ENCODE results near the gene TTLL11. TPM values are rescaled to one million over a fixed set of nuclear protein-coding genes. Genes with fewer than 3 reads are reported as not detected.
"Not testable (repeated sequence)": the region's sequence is repeated elsewhere in the genome, so short reads cannot be mapped to it uniquely, and the experiment has no call there.

The TTLL11 gene
- total and polyA plus RNA-seq, 2 experiments from 2014 or later: 5.1 to 6.3 TPM

DNA sequence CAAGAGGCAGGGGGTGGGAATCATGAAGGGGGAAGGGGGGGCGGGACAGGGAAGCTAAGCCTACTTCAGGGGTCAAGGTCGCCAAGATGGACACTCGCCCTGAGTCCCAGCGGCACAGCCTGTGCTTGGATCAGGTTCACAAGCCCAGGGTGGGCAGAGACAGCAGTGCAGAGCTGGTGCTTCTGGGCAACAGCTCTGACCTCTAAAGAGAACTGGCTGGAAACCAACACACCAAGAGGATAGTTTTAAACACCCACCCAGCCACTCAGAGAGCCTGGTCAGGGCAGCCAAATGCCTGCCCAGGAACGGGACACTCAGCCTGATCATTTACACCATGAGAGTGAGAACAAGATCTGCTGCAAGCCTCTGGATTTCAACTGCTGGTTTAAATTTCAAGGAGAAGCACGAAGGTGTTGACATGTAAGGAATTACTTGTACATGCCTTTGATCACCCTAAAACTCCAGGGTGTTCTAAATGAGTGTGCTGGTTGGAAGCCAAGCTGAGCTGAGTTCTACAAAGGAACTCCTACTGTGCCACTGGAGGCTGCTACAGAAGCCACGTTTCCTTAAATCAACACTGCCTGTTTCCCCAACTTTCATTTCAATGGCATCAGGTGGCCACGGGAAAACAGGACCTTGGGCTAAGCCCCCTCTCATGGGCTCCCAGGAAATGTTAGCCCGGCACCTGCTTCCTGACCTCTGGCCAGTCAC is 91.5 kb downstream of the TTLL11 start:
- Histone ChIP-seq H3K9ac (no peak overlapping the region), H4K20me1 (ENCODE audit: insufficient read depth) (no peaks in the 10 kb centered on the region), H3K9me2 (ENCODE audit: insufficient read depth) (no peaks in the 10 kb centered on the region), H3K4me2 (ENCODE audit: unreplicated experiment) (no peak overlapping the region), H3K4me1 (ENCODE audit: insufficient read depth) (peaks cover 11% of the 10 kb centered on the region), H2AFZ (no peak overlapping the region), H3K79me2 (ENCODE audit: insufficient read depth) (no peaks in the 10 kb centered on the region; the same call in 1 of the 2 replicates), H3K36me3 (ENCODE audit: low read depth) (no peaks in the 10 kb centered on the region), H3K27ac (no peak overlapping the region), H3K9me3 (ENCODE audit: low read depth) (no peaks in the 10 kb centered on the region), H3K27me3 (replicated peaks; ENCODE audit: insufficient read depth) (no peaks in the 10 kb centered on the region), H3F3A (ENCODE audit: insufficient read depth) (no peaks in the 10 kb centered on the region), H3K4me3 (no peak overlapping the region)
- in situ Hi-C loops (cut with MboI): loop anchor here (10.0 kb wide), 1 partner anchor 317 kb away; no protein-coding TSS in a partner anchor
- 68% methylated on average over 6 to 9 of the region's 9 CpGs for WGBS, 2 experiments (ENCODE audit: low coverage in 1 of 2, low lambda C conversion rate in 2 of 2, missing lambda C conversion rate in 2 of 2)
- peak; percentile 31 for DNase-seq
- TF ChIP-seq EZH2 (IDR thresholded peaks at IDR 0.05; ENCODE audit: insufficient read depth, poor library complexity, severe bottlenecking) (no peak), EZH2phosphoT487 (IDR thresholded peaks at IDR 0.05; ENCODE audit: insufficient read depth, low read depth) (no peak)

DNA sequence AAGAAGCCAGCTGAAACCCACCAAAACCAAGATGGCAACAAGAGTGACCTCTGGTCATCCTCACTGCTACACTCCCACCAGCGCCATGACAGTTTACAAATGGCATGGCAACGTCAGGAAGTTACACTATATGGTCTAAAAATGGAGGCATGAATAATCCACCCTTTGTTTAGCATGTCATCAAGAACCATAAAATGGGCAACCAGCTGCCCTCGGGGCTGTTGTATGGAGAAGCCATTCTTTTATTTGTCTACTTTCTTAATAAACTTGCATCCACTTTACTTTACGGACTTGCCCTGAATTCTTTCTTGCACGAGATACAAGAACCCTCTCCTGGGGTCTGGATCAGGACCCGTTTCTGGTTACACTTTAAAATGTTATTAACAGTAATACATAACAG is 92.6 kb downstream of the TTLL11 start:
- not testable (repeated sequence) for H3K79me2 ChIP-seq (ENCODE audit: insufficient read depth); H3K4me3 ChIP-seq; H3F3A ChIP-seq (ENCODE audit: insufficient read depth); H2AFZ ChIP-seq; H3K9me2 ChIP-seq (ENCODE audit: insufficient read depth); H3K9ac ChIP-seq; DNase-seq; H3K27ac ChIP-seq; H3K36me3 ChIP-seq (ENCODE audit: low read depth); H3K4me2 ChIP-seq (ENCODE audit: unreplicated experiment); H3K27me3 ChIP-seq (replicated peaks; ENCODE audit: insufficient read depth); H3K9me3 ChIP-seq (ENCODE audit: low read depth); H4K20me1 ChIP-seq (ENCODE audit: insufficient read depth)
- peaks cover 11% of the 10 kb centered on the region for H3K4me1 ChIP-seq (ENCODE audit: insufficient read depth)
- 86 to 88% methylated on average over 6 of the region's 6 CpGs for WGBS, 2 experiments (ENCODE audit: low coverage in 1 of 2, low lambda C conversion rate in 2 of 2, missing lambda C conversion rate in 2 of 2)
- in situ Hi-C loops (cut with MboI): loop anchor here (10.0 kb wide), 1 partner anchor 316 kb away; no protein-coding TSS in a partner anchor

DNA sequence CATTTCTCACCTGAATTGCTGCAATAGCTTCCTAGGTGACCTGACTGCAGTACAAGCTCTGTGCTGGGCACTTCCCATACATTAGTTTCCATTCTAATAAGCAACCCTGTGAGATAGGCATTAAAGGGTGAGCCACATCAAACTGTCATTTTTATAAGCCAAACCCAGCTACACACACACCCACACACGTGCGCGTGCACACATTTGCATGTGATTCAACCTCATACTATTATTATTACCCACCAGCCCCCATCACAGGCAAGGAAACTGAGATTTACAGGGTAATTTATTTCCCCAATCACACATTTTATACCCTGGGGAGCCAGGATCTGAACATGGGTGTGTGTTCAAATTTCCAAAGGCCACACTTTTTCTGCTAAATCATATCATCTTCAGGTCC is 93.6 kb downstream of the TTLL11 start:
- H3K4me1 ChIP-seq (ENCODE audit: insufficient read depth): peaks cover 11% of the 10 kb centered on the region
- DNase-seq: no peak
- no peaks in the 10 kb centered on the region for H4K20me1 ChIP-seq (ENCODE audit: insufficient read depth)
- H3F3A ChIP-seq (ENCODE audit: insufficient read depth): no peaks in the 10 kb centered on the region
- no peak overlapping the region for H2AFZ ChIP-seq
- no peaks in the 10 kb centered on the region; the same call in 1 of the 2 replicates for H3K79me2 ChIP-seq (ENCODE audit: insufficient read depth)
- 76 to 80% methylated on average over 3 of the region's 3 CpGs for WGBS, 2 experiments (ENCODE audit: low coverage in 1 of 2, low lambda C conversion rate in 2 of 2, missing lambda C conversion rate in 2 of 2)
- in situ Hi-C loops (cut with MboI): no loop called here
- no peaks in the 10 kb centered on the region for H3K9me2 ChIP-seq (ENCODE audit: insufficient read depth)
- TF ChIP-seq EZH2phosphoT487 (IDR thresholded peaks at IDR 0.05; ENCODE audit: insufficient read depth, low read depth) (no peak), EZH2 (IDR thresholded peaks at IDR 0.05; ENCODE audit: insufficient read depth, poor library complexity, severe bottlenecking) (no peak)
- no peaks in the 10 kb centered on the region for H3K9me3 ChIP-seq (ENCODE audit: low read depth)
- no peak overlapping the region for H3K27ac ChIP-seq
- no peak overlapping the region for H3K4me3 ChIP-seq
- no peak overlapping the region for H3K9ac ChIP-seq
- no peak overlapping the region for H3K4me2 ChIP-seq (ENCODE audit: unreplicated experiment)
- H3K27me3 ChIP-seq (replicated peaks; ENCODE audit: insufficient read depth): no peaks in the 10 kb centered on the region
- no peaks in the 10 kb centered on the region for H3K36me3 ChIP-seq (ENCODE audit: low read depth)

DNA sequence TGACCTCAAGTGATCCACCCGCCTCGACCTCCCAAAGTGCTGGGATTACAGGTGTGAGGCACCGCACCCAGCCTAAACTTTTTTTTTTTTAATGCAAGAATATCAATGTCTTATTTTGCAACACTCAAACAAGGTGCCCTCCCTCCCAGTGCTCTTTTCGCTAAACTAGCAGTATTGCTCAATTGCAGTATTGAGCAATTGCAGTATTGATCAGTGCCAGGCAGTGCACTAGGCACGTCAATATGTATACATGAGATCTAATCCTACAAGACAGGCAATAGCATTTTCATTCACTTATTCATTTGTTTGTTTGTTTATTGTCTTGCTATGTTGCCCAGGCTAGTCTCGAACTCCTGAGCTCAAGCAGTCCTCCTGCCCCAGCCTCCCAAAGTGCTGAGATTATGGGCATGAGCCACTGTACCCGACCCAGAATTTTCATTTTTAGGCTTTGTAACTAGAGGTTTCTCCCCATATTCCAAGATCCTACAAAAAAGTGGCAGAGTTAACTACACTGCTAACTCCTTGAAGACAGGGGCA is 94.5 kb downstream of the TTLL11 start:
- H4K20me1 ChIP-seq (ENCODE audit: insufficient read depth): no peaks in the 10 kb centered on the region
- H3K36me3 ChIP-seq (ENCODE audit: low read depth): no peaks in the 10 kb centered on the region
- H3K79me2 ChIP-seq (ENCODE audit: insufficient read depth): no peaks in the 10 kb centered on the region; the same call in 1 of the 2 replicates
- H3K4me2 ChIP-seq (ENCODE audit: unreplicated experiment): no peak overlapping the region
- no peaks in the 10 kb centered on the region for H3K27me3 ChIP-seq (replicated peaks; ENCODE audit: insufficient read depth)
- TF ChIP-seq EZH2 (IDR thresholded peaks at IDR 0.05; ENCODE audit: insufficient read depth, poor library complexity, severe bottlenecking) (no peak), EZH2phosphoT487 (IDR thresholded peaks at IDR 0.05; ENCODE audit: insufficient read depth, low read depth) (no peak)
- no peak for DNase-seq
- H3K4me1 ChIP-seq (ENCODE audit: insufficient read depth): peaks cover 11% of the 10 kb centered on the region
- no peak overlapping the region for H3K9ac ChIP-seq
- no peak overlapping the region for H2AFZ ChIP-seq
- H3K9me3 ChIP-seq (ENCODE audit: low read depth): no peaks in the 10 kb centered on the region
- no peaks in the 10 kb centered on the region for H3F3A ChIP-seq (ENCODE audit: insufficient read depth)
- WGBS, 2 experiments (ENCODE audit: low coverage in 1 of 2, low lambda C conversion rate in 2 of 2, missing lambda C conversion rate in 2 of 2): 95 to 97% methylated on average over 7 of the region's 7 CpGs
- H3K9me2 ChIP-seq (ENCODE audit: insufficient read depth): no peaks in the 10 kb centered on the region
- no peak overlapping the region for H3K4me3 ChIP-seq
- no peak overlapping the region for H3K27ac ChIP-seq
- in situ Hi-C loops (cut with MboI): no loop called here
